ENCODE results near the gene TMEM117.
A peak's percentile ranks its signal among the peaks of the same experiment; 100 is the strongest.

Gene TMEM117

GRCh38 chr12:43882578-43883178 lies 46.8 kb downstream of the TMEM117 start:
- Histone ChIP-seq H3K36me3 (ENCODE audit: control insufficient read depth, low read length) (no peaks in the 10 kb centered on the region), H3K9me3 (ENCODE audit: control insufficient read depth, insufficient read depth, low read length) (no peaks in the 10 kb centered on the region), H3K9me2 (replicated peaks; ENCODE audit: control insufficient read depth, low read length) (no peaks in the 10 kb centered on the region), H3K27me3 (ENCODE audit: control insufficient read depth, low read length) (no peaks in the 10 kb centered on the region), H3F3A (ENCODE audit: control insufficient read depth, insufficient read depth) (no peaks in the 10 kb centered on the region), H3K4me3 (ENCODE audit: low read length) (no peak overlapping the region), H3K27ac (ENCODE audit: low read depth, low read length) (no peak overlapping the region), H4K20me1 (ENCODE audit: control insufficient read depth, insufficient read depth, low read depth, low read length) (no peaks in the 10 kb centered on the region), H3K4me2 (ENCODE audit: low read length) (no peak overlapping the region), H3K4me1 (ENCODE audit: control insufficient read depth, low read length) (no peaks in the 10 kb centered on the region), H3K79me2 (ENCODE audit: control insufficient read depth, low read length) (no peaks in the 10 kb centered on the region)
- TF ChIP-seq CTCF (IDR thresholded peaks at IDR 0.05; ENCODE audit: low read depth, low read length, poor library complexity, severe bottlenecking) = peak; percentile 83
- TF ChIP-seq EZH2phosphoT487 (IDR thresholded peaks at IDR 0.05; ENCODE audit: borderline replicate concordance, low read length) = no peak

GRCh38 chr12:43883311-43883710 lies 47.4 kb downstream of the TMEM117 start:
- H3K79me2 ChIP-seq (ENCODE audit: control insufficient read depth, low read length) = no peaks in the 10 kb centered on the region
- TF ChIP-seq CTCF (IDR thresholded peaks at IDR 0.05; ENCODE audit: low read depth, low read length, poor library complexity, severe bottlenecking) = no peak
- no peak for TF ChIP-seq EZH2phosphoT487 (IDR thresholded peaks at IDR 0.05; ENCODE audit: borderline replicate concordance, low read length)
- no peak overlapping the region for H3K27ac ChIP-seq (ENCODE audit: low read depth, low read length)
- no peaks in the 10 kb centered on the region for H3K9me3 ChIP-seq (ENCODE audit: control insufficient read depth, insufficient read depth, low read length)
- no peaks in the 10 kb centered on the region for H3F3A ChIP-seq (ENCODE audit: control insufficient read depth, insufficient read depth)
- H3K9me2 ChIP-seq (replicated peaks; ENCODE audit: control insufficient read depth, low read length) = no peaks in the 10 kb centered on the region
- no peaks in the 10 kb centered on the region for H3K36me3 ChIP-seq (ENCODE audit: control insufficient read depth, low read length)
- H3K4me1 ChIP-seq (ENCODE audit: control insufficient read depth, low read length) = no peaks in the 10 kb centered on the region
- no peaks in the 10 kb centered on the region for H3K27me3 ChIP-seq (ENCODE audit: control insufficient read depth, low read length)
- no peak overlapping the region for H3K4me3 ChIP-seq (ENCODE audit: low read length)
- H4K20me1 ChIP-seq (ENCODE audit: control insufficient read depth, insufficient read depth, low read depth, low read length) = no peaks in the 10 kb centered on the region
- H3K4me2 ChIP-seq (ENCODE audit: low read length) = no peak overlapping the region

GRCh38 chr12:43883748-43884147 lies 47.9 kb downstream of the TMEM117 start:
- no peak overlapping the region for H3K4me2 ChIP-seq (ENCODE audit: low read length)
- no peaks in the 10 kb centered on the region for H3K79me2 ChIP-seq (ENCODE audit: control insufficient read depth, low read length)
- no peak overlapping the region for H3K27ac ChIP-seq (ENCODE audit: low read depth, low read length)
- no peaks in the 10 kb centered on the region for H3F3A ChIP-seq (ENCODE audit: control insufficient read depth, insufficient read depth)
- TF ChIP-seq EZH2phosphoT487 (IDR thresholded peaks at IDR 0.05; ENCODE audit: borderline replicate concordance, low read length) (no peak), CTCF (IDR thresholded peaks at IDR 0.05; ENCODE audit: low read depth, low read length, poor library complexity, severe bottlenecking) (no peak)
- H3K4me1 ChIP-seq (ENCODE audit: control insufficient read depth, low read length) = no peaks in the 10 kb centered on the region
- H3K9me2 ChIP-seq (replicated peaks; ENCODE audit: control insufficient read depth, low read length) = no peaks in the 10 kb centered on the region
- no peak overlapping the region for H3K4me3 ChIP-seq (ENCODE audit: low read length)
- H3K9me3 ChIP-seq (ENCODE audit: control insufficient read depth, insufficient read depth, low read length) = no peaks in the 10 kb centered on the region
- no peaks in the 10 kb centered on the region for H3K27me3 ChIP-seq (ENCODE audit: control insufficient read depth, low read length)
- H3K36me3 ChIP-seq (ENCODE audit: control insufficient read depth, low read length) = no peaks in the 10 kb centered on the region
- no peaks in the 10 kb centered on the region for H4K20me1 ChIP-seq (ENCODE audit: control insufficient read depth, insufficient read depth, low read depth, low read length)
